Naive thymus-derived CD8-positive, alpha-beta T cell (primary cell): ENCODE measurements around the gene MRPL54. TPM values are rescaled to one million over a fixed set of nuclear protein-coding genes. Genes with fewer than 3 reads are reported as not detected.
"Not testable (repeated sequence)": the region's sequence is repeated elsewhere in the genome, so short reads cannot be mapped to it uniquely, and the experiment has no call there.

Experiments used
- ATAC-seq, 2 donors: fragments of 150-1000 bp; cut with Tn5 transposase in 1 of 2; sonication (Bioruptor Pico), chemical (Tn5 transposase) in 1 of 2; 1 replicate in 1 of 2; 2 replicates in 1 of 2; pipeline ENCODE4 v1.10.0; 2021; ENCODE audit warnings: mild to moderate bottlenecking in 2 of 2, moderate library complexity in 2 of 2
- POLR2A ChIA-PET: fragments of 350-600 bp; sonication (Branson Sonifier 250); formaldehyde crosslinking; loops from one replicate; lab custom pipeline; 2021; ENCODE audit warnings: antibody characterized with exemption; lab: Charles Lee
- DNase-seq, 10 donors: peaks; one replicate each; pipeline versions ENCODE4 v3.0.0 to v3.0.0-alpha.2; 2020 to 2022
- H3K27ac Mint-ChIP-seq, 10 donors: one replicate each; pipeline ENCODE4 v1.8.0; 2020 to 2022; ENCODE audit warnings: mild to moderate bottlenecking in 10 of 10, mixed read lengths in 10 of 10, moderate library complexity in 4 of 10, inconsistent platforms in 1 of 10
- H3K27me3 Mint-ChIP-seq, 5 donors: one replicate each; pipeline ENCODE4 v1.8.0; 2021 to 2022; ENCODE audit warnings: mixed read lengths in 5 of 5
- H3K36me3 Mint-ChIP-seq, 3 donors: one replicate each; pipeline ENCODE4 v1.8.0; 2020 to 2022; ENCODE audit warnings: mixed read lengths in 3 of 3, mild to moderate bottlenecking in 2 of 3, inconsistent platforms in 1 of 3
- H3K4me1 Mint-ChIP-seq, 4 donors: one replicate each; pipeline ENCODE4 v1.8.0; 2021 to 2022; ENCODE audit warnings: mixed read lengths in 4 of 4
- H3K4me3 Mint-ChIP-seq, 10 donors: one replicate each; pipeline ENCODE4 v1.8.0; 2020 to 2022; ENCODE audit warnings: mild to moderate bottlenecking in 10 of 10, mixed read lengths in 10 of 10, moderate library complexity in 6 of 10, inconsistent platforms in 1 of 10
- H3K9me3 Mint-ChIP-seq, 9 donors: one replicate each; pipeline ENCODE4 v1.8.0; 2020 to 2022; ENCODE audit warnings: mixed read lengths in 9 of 9, mild to moderate bottlenecking in 3 of 9, inconsistent platforms in 1 of 9, moderate library complexity in 1 of 9
- polyA plus RNA-seq, 3 donors: library from polyadenylated mRNA; unstranded; fragments of 300-500 nt; fragmentation: Illumina TruSeq; gene quantifications; one replicate each; pipeline ENCODE4 v1.2.3, GENCODE V29; 2021
- total RNA-seq, 8 experiments: library from RNA in 2 of 8; stranded (reverse) in 2 of 8; gene quantifications; one replicate each; pipeline ENCODE4 v1.2.3 and lab custom pipeline; 2021 to 2026

Gene MRPL54
- total and polyA plus RNA-seq, 5 experiments from 2014 or later, result 51.6 to 168 (median 92.5) TPM

GRCh38 chr19:3745363-3746045 is 17.0 kb upstream of the MRPL54 start:
- H3K27me3 Mint-ChIP-seq, result no peaks in the 10 kb centered on the region
- POLR2A ChIA-PET, result no interaction called here
- no peak for DNase-seq
- no peak overlapping the region for H3K4me3 Mint-ChIP-seq
- H3K27ac Mint-ChIP-seq, result peak overlapping the region in 1 of 10 donors; percentile 48
- peaks cover 0 to 1% (median 0%) of the 10 kb centered on the region in 4 donors for H3K4me1 Mint-ChIP-seq
- ATAC-seq, result no peak
- H3K36me3 Mint-ChIP-seq, result peaks cover 0 to 13% (median 6%) of the 10 kb centered on the region in 3 donors
- H3K9me3 Mint-ChIP-seq, result no peaks in the 10 kb centered on the region

GRCh38 chr19:3746371-3747056 is 16.0 kb upstream of the MRPL54 start:
- H3K27me3 Mint-ChIP-seq, result no peaks in the 10 kb centered on the region
- ATAC-seq (no peak), DNase-seq (no peak)
- H3K9me3 Mint-ChIP-seq, result no peaks in the 10 kb centered on the region
- H3K27ac Mint-ChIP-seq, result peak overlapping the region in 2 of 10 donors; percentile 25 to 34
- H3K36me3 Mint-ChIP-seq, result peaks cover 0 to 17% (median 10%) of the 10 kb centered on the region in 3 donors
- peaks cover 0 to under 1% (median 0%) of the 10 kb centered on the region in 4 donors for H3K4me1 Mint-ChIP-seq
- POLR2A ChIA-PET, result interaction anchor here (1.1 kb wide), 1 partner anchor 16 kb away, joined by 4 read pairs; the partner anchor contains the start of gene MRPL54
- H3K4me3 Mint-ChIP-seq, result no peak overlapping the region

- POLR2A ChIA-PET, result interaction anchor here (1.1 to 5.0 kb wide), 2 partner anchors 12 to 13 kb away, joined by 6 to 18 read pairs; partner anchors contain the start of genes APBA3 and MRPL54
These were observed 13.5 kb upstream of the MRPL54 start for GRCh38 chr19:3748965-3749364.

GRCh38 chr19:3750211-3750610 is 12.3 kb upstream of the MRPL54 start:
- H3K4me1 Mint-ChIP-seq, result peaks cover 1 to 8% (median 6%) of the 10 kb centered on the region in 4 donors
- H3K27ac Mint-ChIP-seq, result no peak overlapping the region
- H3K27me3 Mint-ChIP-seq, result no peaks in the 10 kb centered on the region
- DNase-seq, result no peak
- POLR2A ChIA-PET, result interaction anchor here (0.7 to 5.0 kb wide), 3 partner anchors 11 to 66 kb away, joined by 3 to 18 read pairs (median 5); partner anchors contain the start of genes APBA3 and MRPL54
- H3K9me3 Mint-ChIP-seq, result no peaks in the 10 kb centered on the region
- ATAC-seq, result no peak
- H3K4me3 Mint-ChIP-seq, result no peak overlapping the region
- H3K36me3 Mint-ChIP-seq, result peaks cover 0 to 34% (median 10%) of the 10 kb centered on the region in 3 donors

More at GRCh38 chr19:3748965-3749364, 13.5 kb upstream of the MRPL54 start:
- Mint-ChIP-seq H3K36me3 (peaks cover 0 to 29% (median 10%) of the 10 kb centered on the region in 3 donors), H3K4me1 (no peaks in the 10 kb centered on the region), H3K27me3 (no peaks in the 10 kb centered on the region), H3K9me3 (no peaks in the 10 kb centered on the region), H3K27ac (no peak overlapping the region), H3K4me3 (no peak overlapping the region)
- DNase-seq (no peak), ATAC-seq (no peak)

- DNase-seq (no peak), ATAC-seq (no peak)
- Mint-ChIP-seq H3K27me3 (no peaks in the 10 kb centered on the region), H3K36me3 (peaks cover 0 to 40% (median 10%) of the 10 kb centered on the region in 3 donors), H3K4me1 (peaks cover 6 to 17% (median 11%) of the 10 kb centered on the region in 4 donors), H3K27ac (no peak overlapping the region), H3K4me3 (no peak overlapping the region), H3K9me3 (no peaks in the 10 kb centered on the region)
- POLR2A ChIA-PET, result interaction anchor here (1.3 to 5.0 kb wide), 2 partner anchors 11 to 12 kb away, joined by 5 to 18 read pairs; partner anchors contain the start of genes APBA3 and MRPL54
These were observed 11.2 kb upstream of the MRPL54 start for GRCh38 chr19:3751236-3751635.

GRCh38 chr19:3752492-3752891 is 10.0 kb upstream of the MRPL54 start:
- H3K4me3 Mint-ChIP-seq, result no peak overlapping the region
- H3K4me1 Mint-ChIP-seq, result peaks cover 8 to 26% (median 14%) of the 10 kb centered on the region in 4 donors
- no peaks in the 10 kb centered on the region for H3K27me3 Mint-ChIP-seq
- no peak overlapping the region for H3K27ac Mint-ChIP-seq
- POLR2A ChIA-PET, result interaction anchor here (5.0 kb wide), 1 partner anchor 10 kb away, joined by 18 read pairs; the partner anchor contains the start of genes APBA3 and MRPL54
- H3K36me3 Mint-ChIP-seq, result peaks cover 0 to 47% (median 10%) of the 10 kb centered on the region in 3 donors
- DNase-seq, result no peak
- no peaks in the 10 kb centered on the region for H3K9me3 Mint-ChIP-seq
- no peak for ATAC-seq

GRCh38 chr19:3753631-3754410 is 8.7 kb upstream of the MRPL54 start:
- H3K9me3 Mint-ChIP-seq, result no peaks in the 10 kb centered on the region

GRCh38 chr19:3757705-3758104 is 4.8 kb upstream of the MRPL54 start:
- not testable (repeated sequence) for H3K9me3 Mint-ChIP-seq, DNase-seq, ATAC-seq, H3K27ac Mint-ChIP-seq, H3K27me3 Mint-ChIP-seq
- peaks cover 0 to 42% (median under 1%) of the 10 kb centered on the region in 3 donors for H3K36me3 Mint-ChIP-seq
- H3K4me1 Mint-ChIP-seq, result peaks cover 20 to 71% (median 47%) of the 10 kb centered on the region in 4 donors
- peak overlapping the region in 1 of 10 donors; percentile 38 for H3K4me3 Mint-ChIP-seq
- POLR2A ChIA-PET, result interaction anchor here (1.3 kb wide), 1 partner anchor 55 kb away, joined by 4 read pairs; no protein-coding TSS in a partner anchor

More at GRCh38 chr19:3753631-3754410, 8.7 kb upstream of the MRPL54 start:
- Mint-ChIP-seq H3K27ac (no peak overlapping the region), H3K4me1 (peaks cover 8 to 39% (median 16%) of the 10 kb centered on the region in 4 donors), H3K36me3 (peaks cover 0 to 56% (median 10%) of the 10 kb centered on the region in 3 donors), H3K27me3 (no peaks in the 10 kb centered on the region), H3K4me3 (no peak overlapping the region)
- DNase-seq (no peak), ATAC-seq (no peak)
- POLR2A ChIA-PET, result interaction anchor here (0.6 to 5.0 kb wide), 2 partner anchors 8 to 44 kb away, joined by 3 to 18 read pairs; partner anchors contain the start of genes APBA3 and MRPL54

GRCh38 chr19:3758297-3758696 is 4.2 kb upstream of the MRPL54 start:
- H3K9me3 Mint-ChIP-seq, H3K27me3 Mint-ChIP-seq, H3K27ac Mint-ChIP-seq, DNase-seq, ATAC-seq: not testable (repeated sequence)
- H3K36me3 Mint-ChIP-seq, result peaks cover 0 to 36% (median 5%) of the 10 kb centered on the region in 3 donors
- POLR2A ChIA-PET, result interaction anchor here (1.3 kb wide), 1 partner anchor 54 kb away, joined by 4 read pairs; no protein-coding TSS in a partner anchor
- H3K4me3 Mint-ChIP-seq, result peak overlapping the region in 1 of 10 donors; percentile 60
- peaks cover 23 to 77% (median 53%) of the 10 kb centered on the region in 4 donors for H3K4me1 Mint-ChIP-seq

- DNase-seq, result no peak
- Mint-ChIP-seq H3K36me3 (peaks cover 0 to 33% (median 5%) of the 10 kb centered on the region in 3 donors), H3K27me3 (peaks cover 0 to 4% (median 0%) of the 10 kb centered on the region in 5 donors), H3K4me3 (peak overlapping the region; percentile 16 to 98 (median 56)), H3K27ac (peak overlapping the region in 8 of 10 donors; percentile 13 to 100 (median 42)), H3K9me3 (no peaks in the 10 kb centered on the region), H3K4me1 (peaks cover 23 to 75% (median 54%) of the 10 kb centered on the region in 4 donors)
- no peak for ATAC-seq
- POLR2A ChIA-PET, result interaction anchor here (0.8 to 4.4 kb wide), 4 partner anchors 20 to 247 kb away, joined by 3 to 57 read pairs (median 22); no protein-coding TSS in a partner anchor
These were observed 2.8 kb upstream of the MRPL54 start for GRCh38 chr19:3759482-3760254.

GRCh38 chr19:3760871-3761361 is 1.6 kb upstream of the MRPL54 start:
- H3K36me3 Mint-ChIP-seq, result peaks cover 0 to 31% (median 5%) of the 10 kb centered on the region in 3 donors
- peak in 4 of 10 donors; percentile 20 to 52 (median 44) for DNase-seq
- POLR2A ChIA-PET, result interaction anchor here (0.6 to 4.4 kb wide), 11 partner anchors 9 to 326 kb away, joined by 3 to 57 read pairs (median 7); no protein-coding TSS in a partner anchor
- H3K9me3 Mint-ChIP-seq, result no peaks in the 10 kb centered on the region
- peaks cover 0 to 4% (median 0%) of the 10 kb centered on the region in 5 donors for H3K27me3 Mint-ChIP-seq
- peak in 1 of 2 donors; percentile 4 for ATAC-seq
- H3K4me3 Mint-ChIP-seq, result peak overlapping the region; percentile 94 to 100 (median 97)
- H3K27ac Mint-ChIP-seq, result peak overlapping the region; percentile 92 to 100 (median 98)
- H3K4me1 Mint-ChIP-seq, result peaks cover 15 to 63% (median 47%) of the 10 kb centered on the region in 4 donors
